Fibroblast of skin of right biceps (primary cell): Measurements from ENCODE around the gene SPR.

Experiments used
- DNase-seq: peaks from one replicate; pipeline ENCODE4 v3.0.0-alpha.2; 2013

The SPR gene

GRCh38 chr2:72916743-72917137 lies 29.5 kb downstream of the SPR start:
- no peak for DNase-seq

GRCh38 chr2:72917138-72917876 lies 30.1 kb downstream of the SPR start, which contains the start of gene EMX1:
TSS of gene EMX1 (plus strand) at chr2:72917519. CDS start at chr2:72917853, 334 bp downstream.
- DNase-seq: no peak

GRCh38 chr2:72917877-72918553 lies 30.8 kb downstream of the SPR start:
- DNase-seq: no peak

GRCh38 chr2:72919414-72920317 lies 32.5 kb downstream of the SPR start:
- no peak for DNase-seq

GRCh38 chr2:72920318-72921087 lies 33.3 kb downstream of the SPR start:
- no peak for DNase-seq

GRCh38 chr2:72921088-72921851 lies 34.1 kb downstream of the SPR start:
- no peak for DNase-seq

GRCh38 chr2:72921853-72922252 lies 34.6 kb downstream of the SPR start:
- no peak for DNase-seq

- DNase-seq: no peak
Observed at GRCh38 chr2:72923833-72924352, 36.7 kb downstream of the SPR start.

- no peak for DNase-seq
Observed at GRCh38 chr2:72924353-72925240, 37.4 kb downstream of the SPR start.

GRCh38 chr2:72925328-72925943 lies 38.2 kb downstream of the SPR start:
- no peak for DNase-seq

- DNase-seq: no peak
Observed at GRCh38 chr2:72926368-72926767, 39.2 kb downstream of the SPR start.

GRCh38 chr2:72926811-72927465 lies 39.7 kb downstream of the SPR start:
- no peak for DNase-seq

GRCh38 chr2:72927619-72928550 lies 40.7 kb downstream of the SPR start:
- DNase-seq: no peak

GRCh38 chr2:72929010-72929409 lies 41.8 kb downstream of the SPR start:
- no peak for DNase-seq

- DNase-seq: no peak
Observed at GRCh38 chr2:72931280-72931910, 44.2 kb downstream of the SPR start.

GRCh38 chr2:72932045-72932740 lies 45.0 kb downstream of the SPR start:
- DNase-seq: no peak

- DNase-seq: no peak
Observed at GRCh38 chr2:72932805-72933204, 45.6 kb downstream of the SPR start.
